Endothelial cell (in vitro differentiated cells): Measurements from ENCODE around the gene CPOX. TPM values are rescaled to one million over a fixed set of nuclear protein-coding genes. Genes with fewer than 3 reads are reported as not detected.

ENCODE experiments used
- DNase-seq: peaks from one replicate; pipeline ENCODE4 v3.0.0; 2021; ENCODE audit warnings: low spot score
- H3K27ac Mint-ChIP-seq: one replicate; pipeline ENCODE4 v1.8.0; 2021; ENCODE audit warnings: mixed read lengths, inconsistent platforms; ENCODE audit not compliant: unreplicated experiment
- H3K27me3 Mint-ChIP-seq: one replicate; pipeline ENCODE4 v1.8.0; 2021; ENCODE audit warnings: mild to moderate bottlenecking, moderate library complexity, mixed read lengths, inconsistent platforms; ENCODE audit not compliant: unreplicated experiment
- H3K36me3 Mint-ChIP-seq: one replicate; pipeline ENCODE4 v1.8.0; 2021; ENCODE audit warnings: mild to moderate bottlenecking, low read depth, mixed read lengths, inconsistent platforms; ENCODE audit not compliant: unreplicated experiment
- H3K4me1 Mint-ChIP-seq: one replicate; pipeline ENCODE4 v1.8.0; 2021; ENCODE audit warnings: mild to moderate bottlenecking, mixed read lengths, inconsistent platforms; ENCODE audit not compliant: unreplicated experiment
- H3K4me3 Mint-ChIP-seq: one replicate; pipeline ENCODE4 v1.8.0; 2021; ENCODE audit warnings: mild to moderate bottlenecking, mixed read lengths, inconsistent platforms; ENCODE audit not compliant: unreplicated experiment
- H3K9me3 Mint-ChIP-seq: one replicate; pipeline ENCODE4 v1.8.0; 2021; ENCODE audit warnings: mixed read lengths, inconsistent platforms; ENCODE audit not compliant: unreplicated experiment
- CTCF ChIP-seq: fragments of 200-600 bp; sonication (generic); IDR thresholded peaks from one replicate; pipeline ENCODE4 v1.5.0; 2021; ENCODE audit warnings: antibody characterized with exemption; ENCODE audit not compliant: unreplicated experiment
- total RNA-seq: library from RNA; stranded (reverse); fragmentation: NEBNext Ultra II Directional; extraction: Animal tissue kit (Norgen Biotek cat#: 25700); gene quantifications from one replicate; pipeline ENCODE4 v1.2.1, GENCODE V29; 2021; ENCODE audit not compliant: unreplicated experiment

Gene CPOX
- total RNA-seq, 1 donor from 2014 or later = 21.5 TPM

DNA sequence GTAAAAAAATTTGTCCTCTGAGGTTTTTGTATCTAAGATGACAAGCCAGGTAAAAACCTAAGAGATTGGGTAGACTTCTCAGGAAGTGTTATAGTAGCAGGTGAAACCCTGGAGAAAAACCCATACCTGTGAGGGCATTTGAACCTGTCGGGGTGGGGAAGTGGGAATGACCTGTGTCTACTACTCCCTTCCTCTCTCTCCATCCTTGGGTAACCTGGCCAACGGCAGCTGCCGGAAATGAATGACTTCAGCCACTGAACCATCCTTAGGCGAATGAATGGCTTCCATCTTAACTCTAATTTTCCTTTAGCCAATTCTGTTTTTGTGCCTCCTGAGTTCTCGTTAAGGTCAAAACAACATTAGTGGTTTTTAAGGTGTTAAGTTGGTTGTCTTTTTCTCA lies 44.9 kb downstream of the CPOX start:
- H3K27ac Mint-ChIP-seq = no peak overlapping the region
- no peak for DNase-seq
- H3K36me3 Mint-ChIP-seq = no peaks in the 10 kb centered on the region
- no peak for TF ChIP-seq CTCF
- H3K9me3 Mint-ChIP-seq = no peaks in the 10 kb centered on the region
- peaks cover 6% of the 10 kb centered on the region for H3K4me1 Mint-ChIP-seq
- H3K4me3 Mint-ChIP-seq = no peak overlapping the region
- H3K27me3 Mint-ChIP-seq = peaks cover 3% of the 10 kb centered on the region

GRCh38 chr3:98545940-98546339 lies 47.5 kb downstream of the CPOX start:
- TF ChIP-seq CTCF = no peak
- Mint-ChIP-seq H3K4me1 (no peaks in the 10 kb centered on the region), H3K9me3 (no peaks in the 10 kb centered on the region), H3K27me3 (no peaks in the 10 kb centered on the region), H3K36me3 (no peaks in the 10 kb centered on the region), H3K27ac (no peak overlapping the region), H3K4me3 (no peak overlapping the region)
- no peak for DNase-seq

DNA sequence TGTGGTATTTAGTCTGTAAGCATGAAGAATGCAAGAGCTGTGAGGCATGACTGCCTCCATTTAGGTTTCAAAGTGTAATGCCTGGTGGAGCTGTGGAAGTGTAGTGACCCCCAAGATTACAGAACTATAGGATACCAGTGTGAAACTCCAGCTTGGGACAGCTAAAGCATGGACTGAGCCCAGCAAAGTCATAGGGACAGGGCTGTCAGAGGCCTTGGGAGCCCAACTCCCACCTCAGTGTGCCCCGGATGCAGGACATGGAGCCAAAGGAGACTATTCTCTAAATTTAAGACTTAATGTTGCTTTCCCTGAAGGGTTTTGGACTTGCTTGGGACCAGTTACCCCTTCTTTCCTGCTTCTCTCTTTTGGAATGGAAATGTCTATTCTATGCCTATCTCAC lies 50.8 kb downstream of the CPOX start:
- H3K4me3 Mint-ChIP-seq = no peak overlapping the region
- H3K36me3 Mint-ChIP-seq = no peaks in the 10 kb centered on the region
- no peak for DNase-seq
- TF ChIP-seq CTCF = no peak
- H3K27me3 Mint-ChIP-seq = no peaks in the 10 kb centered on the region
- H3K4me1 Mint-ChIP-seq = no peaks in the 10 kb centered on the region
- no peak overlapping the region for H3K27ac Mint-ChIP-seq
- no peaks in the 10 kb centered on the region for H3K9me3 Mint-ChIP-seq

DNA sequence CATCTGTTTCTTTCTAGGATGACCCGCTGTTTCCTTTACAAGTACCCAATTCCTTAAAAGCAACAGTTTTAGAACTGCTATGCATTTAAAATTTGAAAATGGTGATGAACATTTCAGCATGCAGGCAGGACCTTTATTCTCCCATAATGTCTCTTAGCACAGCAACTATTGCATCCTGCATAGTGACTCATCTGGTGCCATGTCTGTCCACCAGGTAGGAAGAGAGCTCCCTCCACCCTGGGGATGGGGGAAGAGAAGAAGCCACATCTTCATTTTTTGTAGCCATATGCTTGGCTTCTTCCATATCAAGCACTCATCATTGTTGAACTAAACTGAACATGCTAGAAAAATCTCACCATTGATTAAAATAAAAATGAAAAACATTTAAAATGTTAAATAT lies 51.7 kb downstream of the CPOX start:
- Mint-ChIP-seq H3K4me1 (no peaks in the 10 kb centered on the region), H3K4me3 (no peak overlapping the region), H3K36me3 (no peaks in the 10 kb centered on the region), H3K9me3 (no peaks in the 10 kb centered on the region), H3K27me3 (no peaks in the 10 kb centered on the region), H3K27ac (no peak overlapping the region)
- no peak for TF ChIP-seq CTCF
- DNase-seq = no peak

DNA sequence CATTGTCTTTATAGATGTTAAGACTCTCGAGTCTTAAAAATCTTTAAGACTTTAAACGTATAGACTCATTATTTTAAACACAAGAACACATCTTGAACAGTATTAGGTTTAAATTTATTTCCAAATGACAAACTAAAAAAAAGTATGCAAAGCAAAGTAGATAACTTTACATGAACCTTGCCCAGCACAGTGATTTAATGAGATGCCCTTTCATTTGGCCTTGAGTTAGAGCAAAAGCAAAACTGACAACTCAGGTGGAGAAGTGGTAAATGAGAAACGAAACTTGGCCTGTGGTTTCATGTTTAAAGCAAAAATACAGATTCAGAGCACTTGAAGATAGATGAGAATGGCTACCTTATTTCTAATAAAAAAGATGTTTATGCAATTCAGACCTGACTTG lies 53.1 kb downstream of the CPOX start:
- DNase-seq = no peak
- no peak overlapping the region for H3K27ac Mint-ChIP-seq

More for the DNA sequence above, 53.1 kb downstream of the CPOX start:
- no peak overlapping the region for H3K4me3 Mint-ChIP-seq
- H3K27me3 Mint-ChIP-seq = no peaks in the 10 kb centered on the region
- no peaks in the 10 kb centered on the region for H3K4me1 Mint-ChIP-seq
- H3K36me3 Mint-ChIP-seq = no peaks in the 10 kb centered on the region
- no peak for TF ChIP-seq CTCF
- no peaks in the 10 kb centered on the region for H3K9me3 Mint-ChIP-seq
